ENCODE measurements around the gene APBA3.

APBA3 gene, protein sequence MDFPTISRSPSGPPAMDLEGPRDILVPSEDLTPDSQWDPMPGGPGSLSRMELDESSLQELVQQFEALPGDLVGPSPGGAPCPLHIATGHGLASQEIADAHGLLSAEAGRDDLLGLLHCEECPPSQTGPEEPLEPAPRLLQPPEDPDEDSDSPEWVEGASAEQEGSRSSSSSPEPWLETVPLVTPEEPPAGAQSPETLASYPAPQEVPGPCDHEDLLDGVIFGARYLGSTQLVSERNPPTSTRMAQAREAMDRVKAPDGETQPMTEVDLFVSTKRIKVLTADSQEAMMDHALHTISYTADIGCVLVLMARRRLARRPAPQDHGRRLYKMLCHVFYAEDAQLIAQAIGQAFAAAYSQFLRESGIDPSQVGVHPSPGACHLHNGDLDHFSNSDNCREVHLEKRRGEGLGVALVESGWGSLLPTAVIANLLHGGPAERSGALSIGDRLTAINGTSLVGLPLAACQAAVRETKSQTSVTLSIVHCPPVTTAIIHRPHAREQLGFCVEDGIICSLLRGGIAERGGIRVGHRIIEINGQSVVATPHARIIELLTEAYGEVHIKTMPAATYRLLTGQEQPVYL

GRCh38 chr19:3761382-3762129 is at the start of gene APBA3:
Gene APBA3, minus strand, starts transcription at chr19:3761692. Its CDS starts 1,428 bp downstream, at chr19:3760264.
- peak; percentile 93 to 98 (median 95) for DNase-seq (ENCODE audit: low read depth in 2 of 3, low spot score in 1 of 3)

DNA sequence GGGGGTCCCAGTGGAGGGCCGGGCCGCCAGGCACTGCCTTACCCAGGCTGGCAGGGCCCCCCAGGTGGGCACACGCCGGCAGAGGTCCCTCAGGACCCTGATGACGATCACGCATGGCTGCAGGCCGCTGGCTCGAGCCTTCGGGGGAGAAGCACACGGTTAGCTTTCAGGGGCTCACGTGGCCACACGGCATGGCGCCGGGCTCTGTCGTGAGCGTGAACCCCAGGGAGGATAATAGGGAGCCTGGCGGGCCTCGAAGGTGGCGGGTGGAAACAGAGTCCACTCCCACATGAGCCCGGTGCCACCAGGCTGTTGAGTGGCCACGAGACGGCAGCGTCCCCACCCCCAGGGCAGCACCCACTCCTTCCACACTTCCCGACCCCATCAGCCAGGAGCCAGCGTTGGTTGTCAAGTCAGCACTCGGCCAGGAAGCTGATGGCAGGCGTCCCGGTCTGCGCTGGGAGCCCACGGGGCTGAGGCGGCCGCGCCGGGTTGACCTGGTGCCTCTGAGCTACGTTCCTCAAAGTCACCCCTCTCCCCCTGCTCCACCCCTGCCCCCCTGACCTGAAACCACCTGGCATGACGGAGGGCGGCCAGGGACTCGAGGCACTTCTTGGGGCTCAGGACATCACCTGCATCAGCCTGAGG is 49.3 kb upstream of the APBA3 start:
- DNase-seq (ENCODE audit: low read depth in 2 of 3, low spot score in 1 of 3), result no peak

- no peak for DNase-seq (ENCODE audit: low read depth in 2 of 3, low spot score in 1 of 3)
Observed at GRCh38 chr19:3809881-3810707, 48.6 kb upstream of the APBA3 start.

DNA sequence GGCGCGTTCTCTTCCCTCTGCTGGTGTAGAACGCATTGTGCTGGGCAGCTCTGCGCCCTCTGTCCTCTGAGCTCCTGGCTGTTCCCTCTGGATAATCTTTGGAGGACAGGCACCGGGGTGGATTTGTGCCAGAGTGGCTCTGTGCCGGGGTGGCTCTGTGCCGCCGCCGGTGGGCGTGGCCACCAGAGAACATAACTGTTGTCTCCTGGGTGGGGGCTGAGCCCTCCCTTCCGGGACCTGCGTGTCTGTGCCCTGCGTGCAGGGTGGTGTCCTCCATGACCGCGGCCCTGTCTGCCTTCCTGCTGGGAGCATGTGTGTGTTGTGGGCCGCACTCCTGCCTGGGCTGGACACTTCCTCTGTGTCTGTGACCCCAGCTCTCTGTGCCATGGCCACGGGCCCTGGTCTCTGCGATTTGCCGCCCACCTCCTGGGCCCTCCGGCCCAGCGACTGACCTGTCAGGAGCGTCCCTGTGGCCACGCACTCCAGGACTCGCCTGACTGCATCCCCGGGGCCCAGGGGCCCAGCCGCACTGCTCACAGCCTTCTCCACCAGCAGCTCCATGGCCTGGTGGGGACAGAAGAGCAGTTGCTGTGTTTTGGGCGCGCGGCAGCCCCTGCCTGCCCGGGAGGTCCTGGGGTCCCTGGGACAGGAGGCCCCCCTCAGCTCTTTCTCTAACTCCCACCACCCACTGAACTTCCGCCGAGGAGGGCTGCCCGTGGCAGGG is 47.1 kb upstream of the APBA3 start:
- no peak for DNase-seq (ENCODE audit: low read depth in 2 of 3, low spot score in 1 of 3)

GRCh38 chr19:3807574-3808354 is 46.3 kb upstream of the APBA3 start:
- no peak for DNase-seq (ENCODE audit: low read depth in 2 of 3, low spot score in 1 of 3)

- no peak for DNase-seq (ENCODE audit: low read depth in 2 of 3, low spot score in 1 of 3)
Observed at GRCh38 chr19:3807131-3807480, 45.6 kb upstream of the APBA3 start.

DNA sequence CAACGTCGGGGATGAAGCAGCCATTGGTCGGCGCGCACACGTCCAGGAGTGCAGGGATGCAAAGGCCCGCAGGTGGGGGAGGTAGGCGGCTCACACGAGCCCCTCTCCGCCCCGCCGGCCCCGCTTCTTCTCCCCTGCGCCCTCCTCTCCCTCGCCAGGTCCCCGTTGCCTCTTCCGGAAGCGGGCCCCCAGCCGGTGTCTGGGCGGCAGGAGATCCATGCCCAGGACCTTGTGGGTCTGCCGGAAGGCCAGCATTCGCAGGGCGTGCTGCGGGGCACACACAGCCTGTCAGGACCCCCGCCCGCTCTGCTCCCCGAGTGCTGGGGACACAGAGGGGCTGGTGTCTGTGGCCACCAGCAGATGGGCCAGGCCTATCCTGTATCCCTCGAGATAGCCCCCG is 44.4 kb upstream of the APBA3 start:
- DNase-seq (ENCODE audit: low read depth in 2 of 3, low spot score in 1 of 3), result no peak

DNA sequence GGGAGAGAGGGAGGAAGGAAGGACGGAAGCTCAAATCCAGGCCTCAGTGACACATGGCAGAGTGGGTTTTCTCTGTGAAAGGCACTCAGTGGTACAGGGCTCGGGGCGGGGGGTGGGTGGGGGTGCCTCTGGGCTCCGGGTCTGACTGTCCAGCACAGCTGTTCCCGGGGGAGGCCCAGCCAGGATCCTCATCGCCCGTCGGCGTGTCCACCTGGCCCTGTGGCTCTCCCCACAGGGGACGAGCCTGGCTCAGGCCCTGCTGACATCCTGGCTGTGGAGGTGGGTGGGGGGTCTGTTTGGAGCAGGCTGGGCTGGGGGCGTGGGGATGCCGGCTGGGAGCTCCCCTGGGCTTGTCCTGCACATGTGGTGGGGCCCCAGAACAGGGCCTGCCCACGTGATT is 42.9 kb upstream of the APBA3 start:
- no peak for DNase-seq (ENCODE audit: low read depth in 2 of 3, low spot score in 1 of 3)

GRCh38 chr19:3803986-3804385 is 42.5 kb upstream of the APBA3 start:
- no peak for DNase-seq (ENCODE audit: low read depth in 2 of 3, low spot score in 1 of 3)

- DNase-seq (ENCODE audit: low read depth in 2 of 3, low spot score in 1 of 3), result no peak
Observed at GRCh38 chr19:3803114-3803888, 41.8 kb upstream of the APBA3 start.

GRCh38 chr19:3801412-3802096 is 40.1 kb upstream of the APBA3 start:
- peak in 1 of 3 donors; percentile 43 for DNase-seq (ENCODE audit: low read depth in 2 of 3, low spot score in 1 of 3)

DNA sequence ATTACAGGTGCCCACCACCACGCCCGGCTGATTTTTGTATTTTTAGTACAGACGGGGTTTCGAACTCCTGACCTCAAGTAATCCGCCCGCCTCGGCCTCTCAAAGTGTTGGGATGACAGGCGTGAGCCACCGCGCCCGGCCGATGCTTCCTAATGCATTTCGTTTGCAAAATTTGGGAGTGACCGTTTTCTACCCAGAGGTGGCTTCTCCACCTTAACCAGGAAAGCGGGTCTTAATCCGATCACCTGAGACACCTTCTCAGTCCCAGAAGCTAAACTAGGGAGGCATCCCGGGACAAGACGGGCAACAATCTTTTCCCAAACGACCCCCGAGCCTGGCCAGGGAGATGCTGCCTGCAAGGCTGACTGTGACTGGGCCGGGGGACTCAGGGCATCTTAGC is 39.5 kb upstream of the APBA3 start:
- DNase-seq (ENCODE audit: low read depth in 2 of 3, low spot score in 1 of 3), result no peak

DNA sequence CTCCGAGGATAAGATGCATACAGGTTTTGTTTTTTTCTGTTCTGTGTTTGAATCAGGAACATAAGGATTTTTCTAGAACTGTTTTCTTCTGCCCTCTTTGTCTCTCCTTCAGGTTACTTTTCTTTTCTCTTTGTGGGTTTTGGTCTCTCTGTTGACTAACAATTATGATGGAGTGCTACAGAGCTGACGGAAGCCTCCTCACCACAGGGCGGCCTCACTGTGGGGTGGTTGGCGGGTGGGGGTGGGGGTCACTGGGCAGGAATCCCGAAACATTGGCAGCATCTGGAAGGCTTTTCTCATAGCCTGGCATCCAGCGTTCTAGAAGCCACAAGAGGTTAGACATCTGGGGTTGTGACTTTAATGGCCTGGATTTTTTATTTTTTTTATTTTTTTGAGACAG is 36.6 kb upstream of the APBA3 start:
- DNase-seq (ENCODE audit: low read depth in 2 of 3, low spot score in 1 of 3), result no peak

DNA sequence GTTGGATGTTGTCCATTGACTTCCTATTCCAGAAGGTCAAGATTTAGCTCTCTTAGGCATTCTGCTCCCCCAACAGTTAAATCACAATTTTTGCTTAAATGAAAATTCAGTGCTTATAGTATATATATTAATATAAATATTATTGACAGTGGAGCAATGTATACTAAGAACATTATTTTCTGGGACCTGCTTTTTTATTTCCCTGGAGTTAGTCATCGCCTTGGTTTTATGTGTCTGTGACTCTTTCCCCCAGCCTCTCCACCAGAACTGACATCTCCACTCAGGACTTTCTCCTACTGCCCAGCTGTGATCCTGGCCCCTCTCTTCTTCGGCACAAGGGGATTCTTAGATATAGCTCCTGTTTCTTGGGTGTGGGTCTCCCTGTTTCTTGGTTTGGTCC is 34.9 kb upstream of the APBA3 start:
- DNase-seq (ENCODE audit: low read depth in 2 of 3, low spot score in 1 of 3), result no peak

- no peak for DNase-seq (ENCODE audit: low read depth in 2 of 3, low spot score in 1 of 3)
Observed at GRCh38 chr19:3793799-3794198, 32.3 kb upstream of the APBA3 start.

DNA sequence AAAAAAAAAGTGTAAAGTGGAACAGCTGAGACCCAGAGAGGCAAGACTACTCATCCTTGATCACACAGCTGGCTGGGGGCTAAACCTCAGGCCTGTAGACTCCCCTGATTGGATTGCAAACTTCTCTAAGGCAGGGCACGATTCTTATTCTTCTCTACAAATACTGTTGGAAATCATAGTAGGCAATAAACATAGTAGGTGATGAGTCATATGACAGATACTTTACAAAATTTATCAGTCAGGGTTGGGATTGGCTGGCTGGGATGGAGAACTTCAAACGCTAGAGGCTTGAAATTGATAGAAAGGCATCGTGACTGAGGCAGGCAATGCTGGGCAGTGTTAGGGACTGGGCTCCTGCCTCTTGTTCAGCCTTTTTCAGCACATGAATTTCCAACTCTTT is 30.6 kb upstream of the APBA3 start:
- DNase-seq (ENCODE audit: low read depth in 2 of 3, low spot score in 1 of 3), result no peak

DNA sequence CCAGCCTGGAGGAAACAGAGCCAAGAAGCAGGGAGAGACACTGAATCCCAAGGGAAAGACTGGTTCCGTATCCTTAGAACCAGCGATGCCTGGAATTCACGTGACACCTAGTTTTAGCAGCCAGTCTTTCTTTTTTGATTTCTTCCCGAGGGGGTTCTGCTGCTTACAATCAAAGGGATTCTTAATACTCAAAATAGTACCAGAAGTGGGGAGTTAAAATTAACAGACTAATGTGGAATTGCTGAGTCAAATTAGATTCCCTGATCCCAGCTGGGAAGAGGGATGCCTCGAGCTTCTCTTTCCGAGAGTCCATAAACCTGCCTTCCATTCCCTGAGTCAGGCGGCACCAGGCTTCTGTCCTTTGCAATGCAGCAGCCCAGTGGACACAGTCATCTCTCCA is 29.4 kb upstream of the APBA3 start:
- DNase-seq (ENCODE audit: low read depth in 2 of 3, low spot score in 1 of 3), result no peak

GRCh38 chr19:3790209-3790734 is 28.8 kb upstream of the APBA3 start:
- DNase-seq (ENCODE audit: low read depth in 2 of 3, low spot score in 1 of 3), result no peak

Data from stimulated activated CD4-positive, alpha-beta T cell treated with anti-CD3 and anti-CD28 coated beads, Interleukin-12 subunit alpha, Interleukin-12 subunit beta, amount 100 ng/mL, for 48 hours (primary cell).